Mucosa of rectum (tissue), 2 donors: ENCODE results near the gene ADD3.

Source experiments
- H3K27ac ChIP-seq, 2 donors: one replicate each; pipeline ENCODE4 v1.7.0; 2013; ENCODE audit warnings: inconsistent platforms in 2 of 2, low read depth in 2 of 2, low read length in 2 of 2
- H3K27me3 ChIP-seq, 2 donors: one replicate each; pipeline ENCODE4 v1.7.0; 2013; ENCODE audit warnings: low read length in 2 of 2; ENCODE audit not compliant: control insufficient read depth in 2 of 2, insufficient read depth in 2 of 2
- H3K36me3 ChIP-seq, 2 donors: one replicate each; pipeline ENCODE4 v1.7.0; 2013; ENCODE audit warnings: low read length in 2 of 2; ENCODE audit not compliant: control insufficient read depth in 2 of 2, insufficient read depth in 2 of 2
- H3K4me1 ChIP-seq, 2 donors: one replicate each; pipeline ENCODE4 v1.7.0; 2013; ENCODE audit warnings: low read length in 2 of 2, mild to moderate bottlenecking in 1 of 2; ENCODE audit not compliant: control insufficient read depth in 2 of 2, insufficient read depth in 2 of 2
- H3K4me3 ChIP-seq, 2 donors: one replicate each; pipeline ENCODE4 v1.7.0; 2013; ENCODE audit warnings: low read length in 2 of 2
- H3K9ac ChIP-seq, 2 donors: one replicate each; pipeline ENCODE4 v1.7.0; 2013; ENCODE audit warnings: low read length in 2 of 2, low read depth in 1 of 2, mild to moderate bottlenecking in 1 of 2
- H3K9me3 ChIP-seq, 2 donors: one replicate each; pipeline ENCODE4 v1.7.0; 2013; ENCODE audit warnings: low read length in 2 of 2; ENCODE audit not compliant: control insufficient read depth in 2 of 2
- donor health status: healthy.
- donor health status: Normal muscosa, but diverticular disease.

The ADD3 gene

GRCh38 chr10:110151971-110152370, 144.2 kb downstream of the ADD3 start:
- H3K4me1 ChIP-seq, result peaks cover 5 to 18% of the 10 kb centered on the region in 2 donors
- no peaks in the 10 kb centered on the region for H3K27me3 ChIP-seq
- H3K9ac ChIP-seq, result peak overlapping the region in 1 of 2 donors; percentile 65
- peak overlapping the region in 1 of 2 donors; percentile 53 for H3K4me3 ChIP-seq
- H3K9me3 ChIP-seq, result no peaks in the 10 kb centered on the region
- no peaks in the 10 kb centered on the region for H3K36me3 ChIP-seq
- no peak overlapping the region for H3K27ac ChIP-seq

- H3K9ac ChIP-seq, result no peak overlapping the region
- H3K4me1 ChIP-seq, result peaks cover 5 to 18% of the 10 kb centered on the region in 2 donors
- no peaks in the 10 kb centered on the region for H3K9me3 ChIP-seq
- peaks cover 0 to 5% of the 10 kb centered on the region in 2 donors for H3K27me3 ChIP-seq
- no peak overlapping the region for H3K27ac ChIP-seq
- no peak overlapping the region for H3K4me3 ChIP-seq
- H3K36me3 ChIP-seq, result no peaks in the 10 kb centered on the region
These were observed 145.6 kb downstream of the ADD3 start for GRCh38 chr10:110153396-110153795.

- peaks cover 5 to 14% of the 10 kb centered on the region in 2 donors for H3K4me1 ChIP-seq
- no peaks in the 10 kb centered on the region for H3K36me3 ChIP-seq
- H3K4me3 ChIP-seq, result no peak overlapping the region
- no peak overlapping the region for H3K27ac ChIP-seq
- H3K9ac ChIP-seq, result no peak overlapping the region
- H3K9me3 ChIP-seq, result no peaks in the 10 kb centered on the region
- H3K27me3 ChIP-seq, result peaks cover 3 to 5% of the 10 kb centered on the region in 2 donors
These were observed 148.3 kb downstream of the ADD3 start for GRCh38 chr10:110156046-110156445.

GRCh38 chr10:110158051-110159005, 150.5 kb downstream of the ADD3 start:
- H3K27me3 ChIP-seq, result peaks cover 3 to 5% of the 10 kb centered on the region in 2 donors
- no peak overlapping the region for H3K27ac ChIP-seq
- H3K4me1 ChIP-seq, result peaks cover 0 to 10% of the 10 kb centered on the region in 2 donors
- no peak overlapping the region for H3K4me3 ChIP-seq
- no peak overlapping the region for H3K9ac ChIP-seq
- H3K36me3 ChIP-seq, result no peaks in the 10 kb centered on the region
- H3K9me3 ChIP-seq, result no peaks in the 10 kb centered on the region

- peaks cover 0 to 14% of the 10 kb centered on the region in 2 donors for H3K4me1 ChIP-seq
- no peak overlapping the region for H3K4me3 ChIP-seq
- no peaks in the 10 kb centered on the region for H3K9me3 ChIP-seq
- no peak overlapping the region for H3K9ac ChIP-seq
- H3K36me3 ChIP-seq, result no peaks in the 10 kb centered on the region
- H3K27ac ChIP-seq, result no peak overlapping the region
- peaks cover 3 to 5% of the 10 kb centered on the region in 2 donors for H3K27me3 ChIP-seq
These were observed 152.3 kb downstream of the ADD3 start for GRCh38 chr10:110160081-110160480.

GRCh38 chr10:110160522-110160921, 152.7 kb downstream of the ADD3 start:
- no peak overlapping the region for H3K4me3 ChIP-seq
- H3K27me3 ChIP-seq, result peaks cover 5 to 7% of the 10 kb centered on the region in 2 donors
- no peak overlapping the region for H3K9ac ChIP-seq
- H3K9me3 ChIP-seq, result no peaks in the 10 kb centered on the region
- no peaks in the 10 kb centered on the region for H3K36me3 ChIP-seq
- no peak overlapping the region for H3K27ac ChIP-seq
- peaks cover 0 to 14% of the 10 kb centered on the region in 2 donors for H3K4me1 ChIP-seq

- no peak overlapping the region for H3K9ac ChIP-seq
- H3K4me3 ChIP-seq, result no peak overlapping the region
- H3K27ac ChIP-seq, result no peak overlapping the region
- peaks cover 10 to 13% of the 10 kb centered on the region in 2 donors for H3K27me3 ChIP-seq
- H3K9me3 ChIP-seq, result no peaks in the 10 kb centered on the region
- no peaks in the 10 kb centered on the region for H3K36me3 ChIP-seq
- H3K4me1 ChIP-seq, result peaks cover 0 to 8% of the 10 kb centered on the region in 2 donors
These were observed 155.0 kb downstream of the ADD3 start for GRCh38 chr10:110162741-110163145.

- Histone ChIP-seq H3K9ac (no peak overlapping the region), H3K4me3 (no peak overlapping the region), H3K4me1 (peaks cover 0 to 8% of the 10 kb centered on the region in 2 donors), H3K9me3 (no peaks in the 10 kb centered on the region), H3K36me3 (no peaks in the 10 kb centered on the region), H3K27ac (no peak overlapping the region), H3K27me3 (peaks cover 10 to 16% of the 10 kb centered on the region in 2 donors)
These were observed 155.5 kb downstream of the ADD3 start for GRCh38 chr10:110163192-110163773.

- H3K4me3 ChIP-seq, result no peak overlapping the region
- H3K9ac ChIP-seq, result no peak overlapping the region
- no peaks in the 10 kb centered on the region for H3K36me3 ChIP-seq
- H3K27me3 ChIP-seq, result peaks cover 10 to 15% of the 10 kb centered on the region in 2 donors
- H3K9me3 ChIP-seq, result no peaks in the 10 kb centered on the region
- peaks cover 0 to 11% of the 10 kb centered on the region in 2 donors for H3K4me1 ChIP-seq
- no peak overlapping the region for H3K27ac ChIP-seq
These were observed 156.1 kb downstream of the ADD3 start for GRCh38 chr10:110163841-110164240.

GRCh38 chr10:110165239-110165638, 157.5 kb downstream of the ADD3 start:
- Histone ChIP-seq H3K9me3 (no peaks in the 10 kb centered on the region), H3K36me3 (no peaks in the 10 kb centered on the region), H3K27me3 (peaks cover 13 to 17% of the 10 kb centered on the region in 2 donors), H3K4me3 (no peak overlapping the region), H3K9ac (no peak overlapping the region), H3K4me1 (peaks cover 6 to 11% of the 10 kb centered on the region in 2 donors), H3K27ac (no peak overlapping the region)
